ENCODE measurements around the gene SEC16A.

DNA sequence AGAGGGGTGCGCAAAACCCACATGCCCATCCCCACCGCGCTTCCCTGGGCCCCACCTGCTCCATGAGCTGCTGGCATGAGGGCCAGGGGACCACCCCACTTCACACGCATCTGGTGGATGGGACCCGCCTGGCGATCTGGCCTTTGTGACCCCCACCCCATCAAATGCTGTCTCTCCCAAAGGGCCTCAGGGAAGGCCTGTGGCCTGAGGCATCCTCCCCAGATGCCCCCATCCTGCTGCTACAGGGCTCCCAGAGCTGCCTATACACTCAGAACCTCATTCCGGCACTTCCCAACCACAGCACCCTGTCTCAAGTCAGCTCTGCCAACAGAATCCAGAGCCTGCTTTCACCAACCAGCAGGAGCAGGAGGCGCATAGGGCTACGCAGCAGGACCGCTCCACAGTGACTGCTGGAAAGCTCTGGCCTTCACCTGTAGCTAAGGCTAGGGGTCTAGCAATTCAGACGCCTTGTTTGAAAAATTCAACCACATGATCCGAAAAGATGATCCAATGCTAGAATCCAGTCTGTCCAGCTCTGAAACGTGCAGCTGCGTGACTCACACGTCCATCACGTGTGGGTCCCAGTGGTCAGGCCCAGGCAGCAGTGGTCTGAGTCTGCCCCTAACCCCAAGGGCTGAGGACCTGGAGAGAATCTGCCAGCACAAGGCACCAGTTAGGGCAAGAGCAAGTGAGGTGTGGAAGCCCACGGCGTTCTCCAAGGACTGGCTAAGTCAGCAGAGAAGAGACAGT lies 81.5 kb downstream of the SEC16A start:
- TF ChIP-seq ZNF274 (IDR thresholded peaks at IDR 0.05; ENCODE audit: low read depth, low read length) = no peak
- no peak for TF ChIP-seq YY1 (IDR thresholded peaks at IDR 0.05; ENCODE audit: insufficient read depth, insufficient read length)
- TF ChIP-seq SUZ12 (IDR thresholded peaks at IDR 0.05; ENCODE audit: extremely low read depth, insufficient read depth, insufficient read length) = no peak
